Heart right ventricle (tissue), 16 donors: ENCODE data around the gene CMKLR1. TPM values are rescaled to one million over a fixed set of nuclear protein-coding genes. Genes with fewer than 3 reads are reported as not detected.

ENCODE experiments used
- ATAC-seq, 8 donors: fragments of 200-7000 bp; cut with Tn5 transposase; one replicate each; pipeline ENCODE4 v1.9.1; 2020; ENCODE audit warnings: mild to moderate bottlenecking in 8 of 8, moderate library complexity in 8 of 8, moderate number of reproducible peaks in 1 of 8
- DNase-seq, 2 donors: peaks; one replicate each; pipeline ENCODE4 v3.0.0-alpha.2; 2020
- H3K27ac ChIP-seq, 10 donors: fragments of 200-600 bp; sonication (generic) in 2 of 10; one replicate each; pipeline versions ENCODE4 v1.5.0 to v1.8.0; 2020 to 2022; ENCODE audit warnings: mild to moderate bottlenecking in 3 of 10
- H3K27me3 ChIP-seq, 7 donors: fragments of 200-600 bp; one replicate each; pipeline ENCODE4 v1.8.0; 2021 to 2022; ENCODE audit warnings: mild to moderate bottlenecking in 2 of 7
- H3K36me3 ChIP-seq, 9 donors: fragments of 200-600 bp; sonication (generic) in 1 of 9; one replicate each; pipeline versions ENCODE4 v1.5.0 to v1.8.0; 2020 to 2022; ENCODE audit warnings: mild to moderate bottlenecking in 2 of 9
- H3K4me1 ChIP-seq, 9 donors: fragments of 200-600 bp; sonication (generic) in 1 of 9; one replicate each; pipeline versions ENCODE4 v1.5.0 to v1.8.0; 2020 to 2022; ENCODE audit warnings: mild to moderate bottlenecking in 4 of 9
- H3K4me3 ChIP-seq, 10 donors: fragments of 200-600 bp; sonication (generic) in 2 of 10; one replicate each; pipeline versions ENCODE4 v1.5.0 to v1.8.0; 2020 to 2022; ENCODE audit warnings: mild to moderate bottlenecking in 7 of 10, moderate library complexity in 2 of 10
- H3K9me3 ChIP-seq, 11 donors: fragments of 200-600 bp in 10 of 11; sonication (generic) in 2 of 11; one replicate each; pipeline versions ENCODE4 v1.5.0 to v1.8.0; 2013 to 2022; ENCODE audit warnings: mild to moderate bottlenecking in 2 of 11, control low read depth in 1 of 11, moderate library complexity in 1 of 11
- WGBS, 2 donors: extraction: QIAGEN DNeasy Blood & Tissue Kit; methylation state at CpG; one replicate each; pipeline ENCODE4 v1.1.7; 2013; ENCODE audit warnings: inconsistent platforms in 1 of 2; 5-methylcytosine and 5-hydroxymethylcytosine counted together
- intact Hi-C, 10 donors: fragments of 100-400 bp; cut with DNase I; formaldehyde crosslinking; loops; one replicate each; pipeline versions ENCODE4 v1.11.1 to v1.14.2; 2022
- polyA plus RNA-seq, 2 donors: library from polyadenylated mRNA; stranded (reverse); fragments of 200-250 nt; gene quantifications; one replicate each; pipeline ENCODE4 v1.2.3, GENCODE V29; 2013
- total RNA-seq, 10 donors: library from RNA; stranded (reverse); fragmentation: NEBNext Ultra II Directional in 3 of 10; extraction: Animal tissue kit (Norgen Biotek cat#: 25700) in 3 of 10; gene quantifications; one replicate each; pipeline versions ENCODE4 v1.2.1 to v1.2.4, GENCODE V29; 2021 to 2023
- TF ChIP-seq, protein P1 (sequence below), 9 donors: fragments of 200-600 bp; sonication (generic) in 2 of 9; IDR thresholded peaks; one replicate each; pipeline versions ENCODE4 v1.5.0 to v1.8.0; 2021 to 2022; ENCODE audit warnings: antibody characterized with exemption in 9 of 9, mild to moderate bottlenecking in 5 of 9, moderate library complexity in 1 of 9
- donor health status: Arrhythmogenic right ventricular cardiomyopathy.
- donor health status: ischemic (EF 13 %, LVEDD 7.1; RV severe dilation, severe dysfunction).
- donor health status: healthy with polysubstance abuse.
- donor health status: DM: no; HTN: yes; CAD: no.
- donor health status: DM: no; HTN: no; CAD: no.
- donor health status: ischemic (EF 25% LVEDD 6.9; RV normal size, moderate dysfunction).
- donor health status: ischemic (EF 25% LVEDD 5.7; RV mildly dilated, moderate dysfunction).
- donor health status: healthy.
- donor health status: DM: yes; HTN: yes; CAD: no.
- donor health status: Ischemic cardiomyopathy.
- donor health status: ischemic (EF 35%, LVEDD 5.7; RV mildly dilated, moderate dysfunction).
- donor health status: nonischemic (EF 11% LVEDD 7.7; RV severe dilation, severe dysfunction).
- donor health status: DM: yes; HTN: yes; CAD: no.
- donor health status: PGD.
- donor health status: ischemic (EF 29% LVEDD 5.4; RV normal size, mild dysfunction).
- donor health status: nonischemic (EF 23%, LVEDD 6.1; RV moderate dilation, normal function).

The CMKLR1 gene
- total and polyA plus RNA-seq, 12 donors: 2.2 to 24.0 (median 5.1) TPM

DNA sequence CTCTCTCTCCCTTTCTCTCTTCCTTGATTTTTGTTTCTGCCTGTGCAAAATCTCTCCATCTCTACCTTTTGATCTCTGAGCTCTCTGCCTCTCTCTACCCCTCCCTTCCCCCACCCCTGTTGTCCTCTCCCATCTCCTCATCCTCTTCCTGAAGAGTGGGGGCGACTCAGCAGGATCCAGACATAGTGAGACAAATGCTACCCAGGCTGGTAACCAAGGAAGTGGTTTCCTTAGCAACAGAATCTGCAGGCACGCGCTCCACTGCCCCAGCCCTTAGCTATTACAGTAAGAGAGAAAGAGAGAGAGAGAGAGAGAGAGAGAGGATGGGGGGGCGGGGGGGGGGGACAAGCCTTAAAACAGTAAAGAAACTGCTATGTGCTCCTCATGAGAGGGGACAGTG lies 85.6 kb downstream of the CMKLR1 start:
- Histone ChIP-seq H3K27me3 (peaks cover 0 to 37% (median 15%) of the 10 kb centered on the region in 7 donors), H3K9me3 (peaks cover 0 to 3% (median 0%) of the 10 kb centered on the region in 11 donors), H3K27ac (no peak overlapping the region), H3K4me1 (no peaks in the 10 kb centered on the region), H3K36me3 (no peaks in the 10 kb centered on the region), H3K4me3 (no peak overlapping the region)
- intact Hi-C loops: no loop called here
- no peak for DNase-seq
- ATAC-seq: no peak
- WGBS, 2 donors: 3 to 10% methylated on average over 3 to 4 of the region's 4 CpGs
- TF ChIP-seq, protein P1, sequence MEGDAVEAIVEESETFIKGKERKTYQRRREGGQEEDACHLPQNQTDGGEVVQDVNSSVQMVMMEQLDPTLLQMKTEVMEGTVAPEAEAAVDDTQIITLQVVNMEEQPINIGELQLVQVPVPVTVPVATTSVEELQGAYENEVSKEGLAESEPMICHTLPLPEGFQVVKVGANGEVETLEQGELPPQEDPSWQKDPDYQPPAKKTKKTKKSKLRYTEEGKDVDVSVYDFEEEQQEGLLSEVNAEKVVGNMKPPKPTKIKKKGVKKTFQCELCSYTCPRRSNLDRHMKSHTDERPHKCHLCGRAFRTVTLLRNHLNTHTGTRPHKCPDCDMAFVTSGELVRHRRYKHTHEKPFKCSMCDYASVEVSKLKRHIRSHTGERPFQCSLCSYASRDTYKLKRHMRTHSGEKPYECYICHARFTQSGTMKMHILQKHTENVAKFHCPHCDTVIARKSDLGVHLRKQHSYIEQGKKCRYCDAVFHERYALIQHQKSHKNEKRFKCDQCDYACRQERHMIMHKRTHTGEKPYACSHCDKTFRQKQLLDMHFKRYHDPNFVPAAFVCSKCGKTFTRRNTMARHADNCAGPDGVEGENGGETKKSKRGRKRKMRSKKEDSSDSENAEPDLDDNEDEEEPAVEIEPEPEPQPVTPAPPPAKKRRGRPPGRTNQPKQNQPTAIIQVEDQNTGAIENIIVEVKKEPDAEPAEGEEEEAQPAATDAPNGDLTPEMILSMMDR (IDR thresholded peaks at IDR 0.05): no peak

DNA sequence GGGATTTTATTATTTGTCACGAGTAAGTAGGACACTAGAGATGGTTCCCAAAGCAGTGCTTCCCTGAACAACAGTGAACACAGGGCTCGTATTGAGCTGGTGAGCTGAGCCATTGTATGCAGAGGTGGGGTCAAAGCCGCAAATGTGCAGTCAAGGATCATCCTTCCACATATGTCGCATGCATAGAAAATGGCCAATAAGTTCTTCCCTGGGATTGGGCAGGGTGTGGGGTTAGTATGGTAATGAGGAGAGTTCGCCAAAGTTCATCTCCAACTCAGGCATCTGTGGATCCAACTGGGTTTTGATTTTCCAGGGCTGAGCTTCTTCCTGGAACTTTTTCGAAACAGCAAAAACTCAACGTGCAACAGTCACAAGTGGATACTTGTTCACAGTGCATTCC lies 86.6 kb downstream of the CMKLR1 start:
- Histone ChIP-seq H3K36me3 (no peaks in the 10 kb centered on the region), H3K4me3 (no peak overlapping the region), H3K27me3 (peaks cover 0 to 45% (median 15%) of the 10 kb centered on the region in 7 donors), H3K27ac (no peak overlapping the region), H3K9me3 (no peaks in the 10 kb centered on the region), H3K4me1 (no peaks in the 10 kb centered on the region)
- DNase-seq (no peak), ATAC-seq (no peak)
- TF ChIP-seq, protein P1 (IDR thresholded peaks at IDR 0.05): no peak
- intact Hi-C loops: no loop called here
- 87 to 89% methylated on average over 7 of the region's 7 CpGs for WGBS, 2 donors

DNA sequence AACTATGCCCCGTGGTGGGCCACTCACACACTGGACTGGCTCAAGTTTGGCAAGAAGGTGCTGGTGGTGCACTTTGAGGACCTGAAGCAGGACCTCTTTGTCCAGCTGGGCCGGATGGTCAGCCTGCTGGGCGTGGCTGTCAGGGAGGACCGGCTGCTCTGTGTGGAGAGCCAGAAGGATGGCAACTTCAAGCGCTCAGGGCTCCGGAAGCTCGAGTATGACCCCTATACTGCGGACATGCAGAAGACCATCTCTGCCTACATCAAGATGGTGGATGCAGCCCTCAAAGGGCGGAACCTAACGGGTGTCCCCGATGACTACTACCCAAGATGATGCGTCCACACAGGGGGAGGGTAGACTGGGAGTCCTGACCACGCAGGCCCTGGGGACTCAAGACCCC lies 91.1 kb downstream of the CMKLR1 start:
- WGBS, 2 donors: 88 to 92% methylated on average over 13 of the region's 13 CpGs
- Histone ChIP-seq H3K9me3 (no peaks in the 10 kb centered on the region), H3K36me3 (no peaks in the 10 kb centered on the region), H3K27me3 (peaks cover 0 to 36% (median 15%) of the 10 kb centered on the region in 7 donors), H3K4me3 (no peak overlapping the region), H3K4me1 (no peaks in the 10 kb centered on the region), H3K27ac (no peak overlapping the region)
- DNase-seq (no peak), ATAC-seq (no peak)
- TF ChIP-seq, protein P1 (IDR thresholded peaks at IDR 0.05): no peak
- intact Hi-C loops: no loop called here

DNA sequence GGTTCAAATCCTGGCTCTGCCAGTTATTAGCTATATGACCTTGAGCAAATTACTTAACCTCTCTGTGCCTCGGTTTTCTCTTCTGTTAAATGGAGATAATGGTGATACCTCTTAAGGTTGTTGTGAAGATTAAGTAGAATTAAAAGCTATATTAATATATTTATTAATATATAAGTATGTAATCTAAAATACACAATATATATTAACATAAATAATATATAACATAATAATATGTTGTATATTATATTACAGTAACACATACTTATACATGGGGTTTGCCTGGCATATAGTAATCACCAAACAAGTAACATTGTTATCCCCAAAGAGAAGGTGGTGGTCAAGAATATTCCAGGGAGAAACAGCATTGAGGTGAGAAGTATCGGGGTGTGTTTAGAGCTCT lies 92.0 kb downstream of the CMKLR1 start:
- H3K36me3 ChIP-seq: no peaks in the 10 kb centered on the region
- no peak for ATAC-seq
- no peaks in the 10 kb centered on the region for H3K4me1 ChIP-seq
- H3K27me3 ChIP-seq: peaks cover 0 to 30% (median 15%) of the 10 kb centered on the region in 7 donors
- TF ChIP-seq, protein P1 (IDR thresholded peaks at IDR 0.05): no peak
- H3K9me3 ChIP-seq: no peaks in the 10 kb centered on the region
- no peak overlapping the region for H3K27ac ChIP-seq
- 82 to 83% methylated on average over 2 of the region's 2 CpGs for WGBS, 2 donors
- no peak for DNase-seq
- intact Hi-C loops: no loop called here
- no peak overlapping the region for H3K4me3 ChIP-seq
